ENCODE results near the gene XYLT1.

XYLT1 gene

DNA sequence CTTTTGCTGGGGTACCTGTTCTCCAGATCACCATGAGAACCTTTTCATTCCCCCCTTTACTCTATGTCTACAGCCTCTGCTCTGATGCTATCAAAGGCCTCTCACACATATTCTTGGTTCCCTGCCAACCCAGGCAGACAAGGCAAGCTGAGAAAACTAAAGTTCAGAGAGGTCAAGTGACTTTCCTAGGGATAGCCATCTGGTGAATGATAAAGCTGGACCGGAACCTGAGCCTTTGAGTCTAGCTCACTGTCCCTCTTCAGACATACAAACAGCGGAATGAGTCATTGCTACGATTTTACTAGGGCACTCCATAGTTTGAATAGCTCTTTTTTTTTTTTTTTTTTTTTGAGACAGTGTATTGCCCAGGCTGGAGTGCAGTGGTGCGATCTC is 73.3 kb downstream of the XYLT1 start:
- Histone ChIP-seq H3K9me3 (ENCODE audit: control insufficient read depth, insufficient read depth, low read length) (no peaks in the 10 kb centered on the region), H3K9ac (ENCODE audit: low read depth, low read length) (no peak overlapping the region), H3K36me3 (ENCODE audit: insufficient read depth, low read length) (no peaks in the 10 kb centered on the region), H3K4me1 (ENCODE audit: insufficient read depth, low read length) (peaks cover 5% of the 10 kb centered on the region; the same call in 1 of the 2 replicates)

DNA sequence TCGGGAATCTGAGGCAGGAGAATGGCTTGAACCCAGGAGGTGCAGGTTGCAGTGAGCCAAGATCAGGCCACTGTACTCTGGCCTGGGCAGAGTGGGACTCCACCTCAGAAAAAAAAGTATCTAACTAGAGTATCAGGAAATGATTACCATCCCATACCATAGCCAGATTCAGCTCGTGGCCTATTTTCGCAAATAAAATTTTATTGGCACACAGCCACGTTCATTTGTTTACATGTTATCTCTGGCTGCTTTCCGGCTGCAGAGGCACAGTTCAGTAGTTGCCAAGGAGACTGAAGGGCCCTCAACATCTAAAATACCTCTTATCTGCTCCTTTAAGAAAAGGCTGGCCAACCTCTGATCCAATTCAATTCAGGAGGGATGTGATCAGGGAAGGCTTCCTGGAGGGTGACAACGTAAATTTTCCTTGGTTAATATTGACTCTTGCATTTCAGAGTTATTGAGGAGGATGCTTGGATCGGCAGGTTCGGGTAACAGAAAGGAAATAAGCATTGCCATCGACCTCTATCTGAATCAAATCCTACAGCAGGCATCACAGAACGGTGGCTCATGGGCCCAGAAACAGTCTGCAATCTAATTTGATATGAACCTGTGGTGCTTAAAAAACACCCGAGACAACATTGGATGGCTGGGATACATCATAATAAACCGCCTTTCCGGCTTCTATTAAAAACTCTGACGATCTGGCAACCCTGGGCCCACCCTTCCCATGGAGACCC is 73.8 kb downstream of the XYLT1 start:
- peaks cover 5% of the 10 kb centered on the region; the same call in 1 of the 2 replicates for H3K4me1 ChIP-seq (ENCODE audit: insufficient read depth, low read length)
- no peaks in the 10 kb centered on the region for H3K9me3 ChIP-seq (ENCODE audit: control insufficient read depth, insufficient read depth, low read length)
- no peak overlapping the region for H3K9ac ChIP-seq (ENCODE audit: low read depth, low read length)
- H3K36me3 ChIP-seq (ENCODE audit: insufficient read depth, low read length), result no peaks in the 10 kb centered on the region

DNA sequence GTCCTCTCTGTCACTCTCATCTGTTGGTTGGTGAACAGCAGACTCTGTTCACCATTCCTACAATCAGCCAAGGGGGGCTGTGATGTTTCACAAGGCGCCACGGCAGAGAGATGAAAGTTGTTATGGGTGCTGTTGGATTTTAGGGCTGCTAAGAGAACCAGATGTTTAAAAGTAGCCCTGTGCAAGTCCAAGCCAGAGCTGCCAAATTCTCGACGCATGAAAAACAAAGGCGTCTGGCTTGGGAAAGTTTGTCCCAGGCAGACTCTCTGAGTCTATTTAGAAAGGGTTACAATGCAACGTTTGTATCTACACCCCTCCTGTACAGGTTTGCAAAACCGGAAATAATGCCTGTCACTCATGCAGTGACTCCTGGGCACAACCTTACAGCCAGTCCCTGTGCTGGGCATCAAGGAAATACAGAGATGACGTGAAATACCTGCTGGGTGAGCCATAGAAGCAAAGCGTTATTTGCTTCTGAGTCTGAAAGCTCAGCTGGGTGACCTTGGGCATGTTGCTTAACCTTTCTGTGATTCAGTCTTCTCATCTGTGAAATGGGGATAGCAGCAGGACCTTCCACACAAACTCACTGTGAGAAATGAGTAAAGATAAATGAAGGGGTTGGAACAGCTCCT is 74.8 kb downstream of the XYLT1 start:
- Histone ChIP-seq H3K4me1 (ENCODE audit: insufficient read depth, low read length) (peaks cover 5% of the 10 kb centered on the region; the same call in 1 of the 2 replicates), H3K36me3 (ENCODE audit: insufficient read depth, low read length) (no peaks in the 10 kb centered on the region), H3K9ac (ENCODE audit: low read depth, low read length) (no peak overlapping the region), H3K9me3 (ENCODE audit: control insufficient read depth, insufficient read depth, low read length) (no peaks in the 10 kb centered on the region)

DNA sequence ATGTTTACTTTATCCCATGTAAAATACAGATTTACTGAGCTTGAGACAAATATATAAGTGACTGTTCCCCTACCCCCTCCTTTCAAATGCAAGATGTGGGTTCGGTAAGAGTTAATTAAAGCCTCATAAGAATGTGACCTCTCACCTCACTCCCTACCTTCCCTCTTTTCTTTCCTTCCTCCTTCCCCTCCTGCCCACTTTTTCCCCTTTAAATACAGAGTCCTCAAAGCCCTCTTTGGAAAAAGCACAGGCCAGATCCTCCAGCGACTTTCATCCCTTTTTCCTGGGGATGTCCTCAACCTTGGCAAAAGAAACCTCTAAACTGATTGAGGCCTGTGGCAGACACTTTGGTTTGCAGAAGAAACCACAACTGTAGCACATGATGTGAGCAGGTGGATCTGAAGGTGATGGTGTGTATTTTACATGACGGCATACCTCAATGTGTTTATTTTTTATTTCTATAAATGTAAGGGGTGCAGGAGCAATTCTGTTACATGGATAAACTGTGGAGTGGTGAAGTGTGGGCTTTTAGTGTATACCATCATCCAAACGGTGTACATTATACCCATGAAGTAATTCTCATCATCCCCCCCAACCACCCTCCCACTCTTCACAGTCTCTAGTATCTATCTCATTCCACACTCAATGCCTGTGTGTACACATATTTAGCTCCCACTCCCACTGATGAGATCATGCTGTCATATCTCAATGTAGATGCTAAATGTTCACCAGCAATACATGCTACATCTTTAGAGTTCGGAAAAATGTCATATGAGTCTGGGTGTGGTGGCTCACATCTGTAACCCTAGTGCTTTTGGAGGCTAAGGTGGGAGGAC is 77.7 kb downstream of the XYLT1 start:
- Histone ChIP-seq H3K9me3 (ENCODE audit: control insufficient read depth, insufficient read depth, low read length) (no peaks in the 10 kb centered on the region), H3K36me3 (ENCODE audit: insufficient read depth, low read length) (no peaks in the 10 kb centered on the region), H3K9ac (ENCODE audit: low read depth, low read length) (no peak overlapping the region), H3K4me1 (ENCODE audit: insufficient read depth, low read length) (peaks cover 11% of the 10 kb centered on the region; the same call in 1 of the 2 replicates)

DNA sequence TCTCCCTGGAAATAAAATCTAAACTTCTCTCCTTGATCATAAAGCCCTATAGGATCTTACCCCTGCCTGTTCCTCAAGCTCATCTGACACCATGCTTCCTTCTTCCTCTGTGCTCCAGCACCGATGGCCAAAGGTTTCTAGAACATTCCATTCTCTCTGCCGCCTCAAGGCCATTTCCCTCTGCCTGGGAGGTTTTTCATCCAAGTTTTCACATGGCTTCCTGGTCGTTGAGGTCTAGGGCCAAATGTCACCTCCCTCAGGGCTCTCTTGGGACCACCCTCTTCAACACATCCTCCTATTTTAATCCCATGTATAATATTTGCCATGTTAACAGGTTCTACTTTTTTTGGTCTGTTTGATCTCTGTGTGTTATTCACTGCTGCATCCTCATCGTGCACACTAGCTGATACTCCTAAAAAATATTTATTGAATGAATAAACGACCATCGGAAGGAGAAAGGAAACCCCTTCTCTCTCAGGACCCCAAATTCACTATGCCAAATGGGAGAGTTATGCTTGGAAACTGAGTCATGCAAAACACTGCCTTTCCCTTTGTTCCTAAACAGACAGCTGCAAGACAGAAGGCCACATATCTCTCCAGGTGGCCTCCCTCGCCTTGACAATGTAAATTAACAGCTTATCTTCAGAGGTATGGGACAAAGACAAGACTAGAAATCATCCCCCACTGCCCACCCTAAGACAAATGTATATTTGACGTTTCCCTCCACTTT is 78.5 kb downstream of the XYLT1 start:
- Histone ChIP-seq H3K9ac (ENCODE audit: low read depth, low read length) (no peak overlapping the region), H3K36me3 (ENCODE audit: insufficient read depth, low read length) (no peaks in the 10 kb centered on the region), H3K4me1 (ENCODE audit: insufficient read depth, low read length) (peaks cover 8% of the 10 kb centered on the region; the same call in 1 of the 2 replicates), H3K9me3 (ENCODE audit: control insufficient read depth, insufficient read depth, low read length) (no peaks in the 10 kb centered on the region)

DNA sequence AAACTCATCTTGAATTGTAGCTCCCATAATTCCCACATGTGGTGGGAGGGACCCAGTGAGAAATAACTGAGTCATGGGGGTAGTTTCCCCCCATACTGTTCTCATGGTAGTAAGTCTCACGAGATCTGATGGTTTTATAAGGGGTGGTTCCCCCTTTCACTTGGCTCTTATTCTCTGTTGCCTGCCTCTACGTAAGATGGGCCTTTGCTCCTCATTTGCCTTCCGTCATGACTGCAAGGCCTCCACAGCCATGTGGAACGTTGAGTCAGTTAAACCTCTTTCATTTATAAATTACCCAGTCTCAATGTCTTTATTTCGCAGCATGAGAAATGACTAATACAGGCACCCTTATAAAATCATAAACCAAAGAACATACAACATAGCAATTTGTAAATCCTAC is 79.0 kb downstream of the XYLT1 start:
- Histone ChIP-seq H3K4me1 (ENCODE audit: insufficient read depth, low read length) (peaks cover 13% of the 10 kb centered on the region), H3K9me3 (ENCODE audit: control insufficient read depth, insufficient read depth, low read length) (no peaks in the 10 kb centered on the region), H3K36me3 (ENCODE audit: insufficient read depth, low read length) (no peaks in the 10 kb centered on the region), H3K9ac (ENCODE audit: low read depth, low read length) (no peak overlapping the region)

DNA sequence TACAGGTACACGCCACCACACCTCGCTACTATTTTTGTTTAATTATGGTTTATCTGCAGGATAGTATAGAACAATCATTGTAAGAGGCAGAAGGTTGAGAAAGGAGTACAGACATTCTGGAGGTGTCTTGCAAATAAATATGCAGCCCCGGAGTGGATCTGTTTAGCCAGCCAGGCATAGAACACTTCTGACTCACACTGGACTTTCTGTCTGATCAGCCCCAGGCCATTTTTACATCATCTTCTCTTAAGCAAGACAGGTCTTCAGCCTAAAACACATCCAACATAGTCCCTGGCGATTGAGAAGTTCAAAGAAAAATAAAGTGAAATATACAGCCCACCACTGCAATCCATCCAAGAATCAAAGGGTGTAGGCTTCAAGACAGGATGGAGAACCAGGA is 81.4 kb downstream of the XYLT1 start:
- Histone ChIP-seq H3K36me3 (ENCODE audit: insufficient read depth, low read length) (no peaks in the 10 kb centered on the region), H3K9ac (ENCODE audit: low read depth, low read length) (no peak overlapping the region), H3K9me3 (ENCODE audit: control insufficient read depth, insufficient read depth, low read length) (no peaks in the 10 kb centered on the region), H3K4me1 (ENCODE audit: insufficient read depth, low read length) (peaks cover 24% of the 10 kb centered on the region)

DNA sequence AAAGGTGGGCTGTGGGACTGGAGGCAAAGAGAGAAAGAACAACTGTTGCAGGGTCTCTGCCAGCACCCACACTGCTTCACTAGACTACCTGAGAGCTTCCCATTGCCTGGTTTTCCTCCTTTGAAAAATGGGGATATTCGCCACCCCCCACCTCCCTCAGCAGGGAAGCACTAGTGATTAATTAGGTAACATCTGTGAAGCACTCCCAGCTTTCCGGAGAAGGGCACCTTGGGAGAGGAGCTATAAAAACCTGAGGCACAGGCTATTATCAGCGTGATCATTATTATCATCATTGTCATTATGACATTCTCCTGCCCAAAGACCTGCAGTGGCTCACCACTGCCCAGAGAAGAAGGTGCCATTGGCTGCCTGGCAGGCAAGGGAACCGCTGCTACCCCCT is 83.5 kb downstream of the XYLT1 start:
- no peaks in the 10 kb centered on the region for H3K36me3 ChIP-seq (ENCODE audit: insufficient read depth, low read length)
- H3K4me1 ChIP-seq (ENCODE audit: insufficient read depth, low read length), result peaks cover 34% of the 10 kb centered on the region
- H3K9me3 ChIP-seq (ENCODE audit: control insufficient read depth, insufficient read depth, low read length), result no peaks in the 10 kb centered on the region
- no peak overlapping the region for H3K9ac ChIP-seq (ENCODE audit: low read depth, low read length)

GRCh38 chr16:17386229-17386628 is 84.5 kb downstream of the XYLT1 start:
- H3K9me3 ChIP-seq (ENCODE audit: control insufficient read depth, insufficient read depth, low read length), result no peaks in the 10 kb centered on the region

DNA sequence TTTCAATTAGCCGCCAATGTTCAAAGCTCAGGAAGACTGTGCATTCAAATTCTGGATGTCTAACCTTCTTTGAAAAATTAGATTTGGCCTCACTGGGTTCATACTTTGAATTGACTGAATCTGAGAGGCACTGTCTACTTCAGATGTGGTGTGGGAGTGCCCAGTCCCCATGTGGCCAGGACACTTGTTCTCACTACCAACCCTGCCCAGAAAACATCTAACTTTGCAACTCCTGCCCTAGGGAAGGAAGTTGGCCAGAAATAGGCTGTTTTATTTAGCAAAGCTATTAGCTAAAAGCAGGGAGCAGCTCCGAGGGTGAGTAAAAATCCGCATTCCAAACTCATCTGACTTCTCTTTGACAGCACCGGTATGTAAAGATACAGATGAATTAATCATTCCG is 86.3 kb downstream of the XYLT1 start:
- no peak overlapping the region for H3K9ac ChIP-seq (ENCODE audit: low read depth, low read length)
- H3K36me3 ChIP-seq (ENCODE audit: insufficient read depth, low read length), result no peaks in the 10 kb centered on the region
- H3K4me1 ChIP-seq (ENCODE audit: insufficient read depth, low read length), result peaks cover 27% of the 10 kb centered on the region
- H3K9me3 ChIP-seq (ENCODE audit: control insufficient read depth, insufficient read depth, low read length), result no peaks in the 10 kb centered on the region

More at GRCh38 chr16:17386229-17386628, 84.5 kb downstream of the XYLT1 start:
- Histone ChIP-seq H3K4me1 (ENCODE audit: insufficient read depth, low read length) (peaks cover 34% of the 10 kb centered on the region), H3K9ac (ENCODE audit: low read depth, low read length) (no peak overlapping the region), H3K36me3 (ENCODE audit: insufficient read depth, low read length) (no peaks in the 10 kb centered on the region)

GRCh38 chr16:17382949-17383863 is 87.6 kb downstream of the XYLT1 start:
- Histone ChIP-seq H3K4me1 (ENCODE audit: insufficient read depth, low read length) (peaks cover 26% of the 10 kb centered on the region), H3K9me3 (ENCODE audit: control insufficient read depth, insufficient read depth, low read length) (no peaks in the 10 kb centered on the region), H3K36me3 (ENCODE audit: insufficient read depth, low read length) (no peaks in the 10 kb centered on the region), H3K9ac (ENCODE audit: low read depth, low read length) (no peak overlapping the region)

GRCh38 chr16:17382514-17382913 is 88.2 kb downstream of the XYLT1 start:
- Histone ChIP-seq H3K9ac (ENCODE audit: low read depth, low read length) (no peak overlapping the region), H3K36me3 (ENCODE audit: insufficient read depth, low read length) (no peaks in the 10 kb centered on the region)

GRCh38 chr16:17381784-17382183 is 89.0 kb downstream of the XYLT1 start:
- H3K4me1 ChIP-seq (ENCODE audit: insufficient read depth, low read length), result peaks cover 26% of the 10 kb centered on the region
- H3K36me3 ChIP-seq (ENCODE audit: insufficient read depth, low read length), result no peaks in the 10 kb centered on the region
- no peak overlapping the region for H3K9ac ChIP-seq (ENCODE audit: low read depth, low read length)
- H3K9me3 ChIP-seq (ENCODE audit: control insufficient read depth, insufficient read depth, low read length), result no peaks in the 10 kb centered on the region

More at GRCh38 chr16:17382514-17382913, 88.2 kb downstream of the XYLT1 start:
- no peaks in the 10 kb centered on the region for H3K9me3 ChIP-seq (ENCODE audit: control insufficient read depth, insufficient read depth, low read length)
- peaks cover 30% of the 10 kb centered on the region for H3K4me1 ChIP-seq (ENCODE audit: insufficient read depth, low read length)
